MV-4-11 (cell line): ENCODE results near the gene GTF3A.

Source experiments
- DNase-seq: peaks from one replicate; lab custom pipeline; 2025; lab: John Stamatoyannopoulos, UW

GTF3A gene

GRCh38 chr13:27405546-27406134, 18.8 kb upstream of the GTF3A start:
- DNase-seq = no peak

DNA sequence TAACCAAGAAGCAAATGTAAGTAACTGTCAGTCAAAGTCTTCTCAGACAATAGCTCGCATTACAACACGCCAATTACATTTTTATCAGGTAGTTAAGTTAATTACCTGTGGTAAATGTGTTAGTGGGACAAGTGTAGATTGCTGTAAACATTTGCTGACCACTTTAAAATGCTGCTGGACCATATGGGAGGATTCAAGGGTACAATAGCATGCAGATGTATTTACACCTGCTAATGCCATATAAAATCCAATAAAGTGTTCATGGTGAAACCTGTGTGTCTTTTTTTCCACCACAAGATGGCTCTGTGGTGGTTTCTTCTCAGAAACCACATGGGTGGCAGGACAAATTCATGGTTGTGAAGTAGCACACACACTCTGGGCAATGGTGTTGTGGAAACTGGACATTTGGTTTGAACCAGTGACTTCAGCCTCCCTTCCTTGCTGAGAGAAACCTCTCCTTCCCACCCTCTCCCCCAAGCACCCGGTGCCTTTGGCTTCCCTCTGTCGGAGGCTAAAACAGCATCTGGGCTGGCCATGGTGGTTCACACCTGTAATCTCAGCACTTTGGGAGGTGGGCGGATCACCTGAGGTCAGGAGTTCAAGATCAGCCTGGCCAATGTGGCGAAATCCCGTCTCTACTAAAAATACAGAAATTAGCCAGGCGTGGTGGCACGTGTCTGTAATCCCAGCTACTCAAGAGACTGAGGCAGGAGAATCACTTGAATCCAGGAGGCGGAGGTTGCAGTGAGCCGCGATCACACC, 18.1 kb upstream of the GTF3A start:
- DNase-seq = peak; percentile 57

GRCh38 chr13:27408074-27408473, 16.3 kb upstream of the GTF3A start:
- no peak for DNase-seq

DNA sequence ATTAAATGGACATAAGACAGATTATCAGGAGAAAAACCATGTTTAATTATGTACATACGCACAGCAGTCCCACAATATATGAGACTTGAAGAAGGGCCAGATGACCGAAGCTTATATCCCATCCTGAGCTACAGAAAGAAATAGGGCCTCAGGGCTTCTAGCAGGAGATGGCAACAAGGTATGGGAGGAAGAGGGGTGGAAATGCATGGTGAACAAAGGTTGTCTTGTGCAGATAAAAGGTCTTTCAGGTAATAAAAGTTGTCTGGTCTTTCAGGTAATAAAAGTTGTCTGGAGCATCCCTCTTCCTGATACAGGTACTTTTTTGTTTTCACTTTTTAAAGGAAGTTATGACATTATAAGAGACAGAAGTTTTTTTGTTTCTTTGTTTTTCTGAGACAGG, 15.4 kb upstream of the GTF3A start:
- DNase-seq = no peak

GRCh38 chr13:27411341-27411740, 13.1 kb upstream of the GTF3A start:
- no peak for DNase-seq

DNA sequence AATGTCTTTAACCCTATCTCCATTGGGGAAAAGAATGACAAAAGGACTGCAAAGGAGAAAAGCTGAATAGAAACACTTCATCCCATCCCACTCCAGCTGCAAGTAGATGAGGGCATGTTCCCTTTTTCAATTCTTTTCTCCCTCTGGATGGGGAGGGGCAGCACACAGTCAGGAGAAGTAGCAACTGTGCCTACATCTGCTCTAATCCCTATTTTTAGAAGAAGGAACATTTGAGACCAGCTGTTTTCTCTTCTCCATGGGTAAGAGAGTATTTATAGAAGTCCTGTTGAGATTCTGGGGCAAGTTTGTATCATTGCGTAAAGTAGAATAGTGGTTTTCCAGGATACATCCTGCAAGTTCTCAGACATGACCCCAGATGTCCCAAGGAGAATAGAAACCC, 9.3 kb upstream of the GTF3A start:
- peak; percentile 81 for DNase-seq

GRCh38 chr13:27419328-27419727, 5.1 kb upstream of the GTF3A start:
- DNase-seq = peak; percentile 33

GRCh38 chr13:27421101-27421871, 3.1 kb upstream of the GTF3A start:
- DNase-seq = no peak

DNA sequence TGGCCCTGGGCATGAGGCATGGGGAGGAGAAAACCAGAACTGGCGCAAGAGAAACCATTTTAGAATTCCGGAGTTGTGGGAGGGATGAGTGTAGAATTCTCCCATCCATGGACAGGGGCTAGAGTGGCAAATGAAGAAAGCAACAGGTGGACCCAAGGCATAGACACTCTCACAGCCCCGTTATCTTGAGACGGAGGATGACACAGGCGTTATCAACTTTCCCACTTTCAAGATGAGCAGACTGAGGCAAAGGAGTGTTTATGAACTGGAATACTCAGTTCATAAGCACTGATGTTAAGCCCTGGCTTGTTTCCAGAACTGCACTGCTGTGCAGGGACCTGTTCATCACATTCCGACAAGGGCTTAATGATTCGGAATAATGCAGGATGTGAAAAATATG, 1.1 kb upstream of the GTF3A start:
- no peak for DNase-seq

- DNase-seq = no peak
Observed at GRCh38 chr13:27425158-27425917, 919 bp downstream of the GTF3A start.

GRCh38 chr13:27425918-27426630, 1.7 kb downstream of the GTF3A start:
- peak; percentile 96 for DNase-seq

- DNase-seq = peak; percentile 11
Observed at GRCh38 chr13:27427641-27428040, 3.2 kb downstream of the GTF3A start.

DNA sequence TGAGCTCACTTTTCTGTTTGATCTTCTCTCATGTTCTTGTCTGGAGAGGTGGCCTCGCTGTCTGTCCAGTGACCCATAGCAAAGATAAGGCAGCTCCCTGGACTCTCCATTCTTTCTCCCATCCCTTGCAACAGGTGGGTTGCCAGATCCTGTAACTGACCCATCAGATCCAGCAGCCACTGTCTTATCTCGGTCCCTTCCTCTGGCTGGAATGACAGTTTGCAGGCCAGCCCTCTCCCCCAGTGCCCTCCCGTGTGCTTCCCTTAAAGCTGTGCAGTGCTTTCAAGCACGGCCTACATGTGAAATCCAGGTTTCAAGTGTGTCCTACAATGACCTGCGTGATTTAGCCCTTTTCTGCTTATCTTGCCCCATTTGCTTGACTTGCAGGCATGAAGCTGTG, 3.7 kb downstream of the GTF3A start:
- no peak for DNase-seq

GRCh38 chr13:27432180-27432579, 7.8 kb downstream of the GTF3A start:
- DNase-seq = no peak

DNA sequence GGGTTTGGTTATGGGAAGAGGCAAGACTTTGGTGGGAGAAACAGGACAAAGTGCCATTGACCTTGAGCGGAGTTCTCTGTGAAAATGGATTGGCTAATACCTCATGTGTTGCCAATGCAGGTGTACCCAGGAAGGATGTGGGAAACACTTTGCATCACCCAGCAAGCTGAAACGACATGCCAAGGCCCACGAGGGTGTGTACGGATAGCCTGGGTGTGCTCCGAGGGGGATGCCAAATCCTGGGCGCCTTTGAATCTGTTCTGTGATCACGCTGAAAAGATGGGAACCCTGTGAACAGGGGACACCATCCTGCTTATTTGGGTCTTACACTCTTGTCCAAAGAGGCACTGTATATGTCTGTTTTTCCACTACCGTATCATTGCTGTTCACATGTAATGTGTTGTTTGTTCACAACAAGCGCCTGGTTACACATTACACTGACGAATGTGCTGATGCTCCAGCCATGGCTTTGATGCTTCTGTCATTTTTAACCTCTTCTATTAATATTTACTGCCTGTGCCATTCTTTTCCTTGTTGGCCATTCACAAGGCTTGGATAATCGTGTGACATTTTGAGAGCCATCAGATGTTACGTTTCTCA, 8.3 kb downstream of the GTF3A start:
- no peak for DNase-seq

DNA sequence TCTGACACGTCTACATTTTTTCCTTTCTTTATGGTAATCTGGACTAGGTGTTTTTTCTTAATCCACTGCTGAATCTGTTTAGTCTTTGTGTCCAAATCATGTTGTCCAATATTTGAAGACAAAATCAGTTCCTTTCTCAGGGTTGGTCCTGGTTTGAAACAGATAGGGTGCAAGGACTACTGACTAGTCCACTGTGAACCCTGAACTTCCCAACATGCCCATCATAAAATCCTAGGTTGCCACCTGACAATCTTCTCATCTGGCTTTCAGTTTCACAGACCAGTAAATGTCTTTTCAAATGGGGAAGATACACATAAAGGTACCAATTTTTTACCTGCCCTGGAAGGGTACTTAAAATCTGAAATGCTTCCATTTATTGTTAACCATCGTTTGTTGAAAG, 12.7 kb downstream of the GTF3A start:
- no peak for DNase-seq

DNA sequence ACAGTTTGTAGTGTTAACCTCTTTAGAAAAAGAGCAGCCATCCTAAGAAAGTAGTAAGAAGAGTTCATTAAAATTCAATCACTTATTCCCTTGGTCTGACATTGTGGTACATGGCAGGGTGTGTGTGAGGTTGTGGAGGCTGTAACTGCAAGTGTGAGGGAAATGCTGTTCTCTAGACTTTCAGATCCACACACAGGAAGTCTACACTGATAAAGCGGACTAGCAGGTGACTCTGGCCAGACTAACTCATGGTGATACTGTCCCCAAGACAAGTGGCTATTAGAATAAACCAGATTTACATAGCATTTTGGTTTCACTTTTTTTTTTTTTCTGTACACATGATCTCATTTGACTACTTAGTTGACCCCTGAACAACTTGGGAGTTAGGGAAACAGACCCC, 16.0 kb downstream of the GTF3A start:
- DNase-seq = no peak

DNA sequence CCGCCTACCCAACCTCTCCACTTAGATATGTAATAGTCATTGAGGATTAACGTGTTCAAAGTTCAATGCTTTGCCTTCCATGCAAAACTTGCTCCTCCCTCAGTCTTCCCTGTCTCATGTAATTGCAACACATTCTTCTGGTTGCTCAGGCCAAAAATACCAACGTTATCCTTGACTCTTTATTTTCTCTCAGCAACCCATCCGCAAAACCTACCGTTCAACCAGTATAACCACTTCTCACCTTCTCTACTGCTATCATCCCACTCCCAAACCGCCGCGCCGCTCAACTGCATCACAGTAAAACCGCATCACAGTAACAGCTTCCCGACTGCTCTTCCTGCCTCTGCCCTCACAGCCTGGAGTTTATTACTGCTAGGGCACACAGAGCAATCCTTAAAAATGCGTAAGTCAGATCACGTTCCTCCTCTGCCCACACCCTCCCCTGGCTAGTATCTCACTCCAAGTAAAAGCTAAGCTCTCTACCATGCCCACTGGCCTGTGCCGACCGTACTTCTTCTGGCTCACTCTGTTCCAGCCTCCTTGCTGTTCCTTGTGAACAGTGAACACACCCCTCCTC, 17.7 kb downstream of the GTF3A start:
- DNase-seq = no peak

DNA sequence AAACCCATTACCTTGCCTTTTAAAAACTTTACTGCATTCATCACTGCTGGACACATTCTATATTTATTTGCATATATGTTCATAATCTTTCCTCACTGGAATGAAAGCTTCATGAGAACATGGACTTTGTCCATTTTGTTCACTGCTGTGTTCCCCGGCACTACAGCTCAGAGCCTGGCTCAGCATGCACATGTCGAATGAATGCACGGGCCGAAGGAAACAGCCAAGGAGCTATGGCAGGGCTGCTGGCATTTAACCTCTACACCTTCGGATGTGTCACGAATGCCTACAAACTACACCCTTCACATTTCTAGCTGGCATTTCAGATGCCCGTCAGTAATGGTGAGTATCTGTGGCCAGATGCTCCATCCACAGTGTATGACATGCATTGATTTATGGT, 18.4 kb downstream of the GTF3A start:
- DNase-seq = no peak

GRCh38 chr13:27446986-27447583, 22.7 kb downstream of the GTF3A start:
- DNase-seq = peak; percentile 2

- DNase-seq = no peak
Observed at GRCh38 chr13:27448308-27448707, 23.9 kb downstream of the GTF3A start.
